HG02884 (cell line): ENCODE data around the gene CATSPERZ.

Experiments
- ATAC-seq: cut with Tn5 transposase; IDR thresholded peaks from one replicate; pipeline ENCODE4 v1.9.1; 2021; ENCODE audit warnings: mild to moderate bottlenecking, moderate library complexity; ENCODE audit not compliant: unreplicated experiment

CATSPERZ gene

DNA sequence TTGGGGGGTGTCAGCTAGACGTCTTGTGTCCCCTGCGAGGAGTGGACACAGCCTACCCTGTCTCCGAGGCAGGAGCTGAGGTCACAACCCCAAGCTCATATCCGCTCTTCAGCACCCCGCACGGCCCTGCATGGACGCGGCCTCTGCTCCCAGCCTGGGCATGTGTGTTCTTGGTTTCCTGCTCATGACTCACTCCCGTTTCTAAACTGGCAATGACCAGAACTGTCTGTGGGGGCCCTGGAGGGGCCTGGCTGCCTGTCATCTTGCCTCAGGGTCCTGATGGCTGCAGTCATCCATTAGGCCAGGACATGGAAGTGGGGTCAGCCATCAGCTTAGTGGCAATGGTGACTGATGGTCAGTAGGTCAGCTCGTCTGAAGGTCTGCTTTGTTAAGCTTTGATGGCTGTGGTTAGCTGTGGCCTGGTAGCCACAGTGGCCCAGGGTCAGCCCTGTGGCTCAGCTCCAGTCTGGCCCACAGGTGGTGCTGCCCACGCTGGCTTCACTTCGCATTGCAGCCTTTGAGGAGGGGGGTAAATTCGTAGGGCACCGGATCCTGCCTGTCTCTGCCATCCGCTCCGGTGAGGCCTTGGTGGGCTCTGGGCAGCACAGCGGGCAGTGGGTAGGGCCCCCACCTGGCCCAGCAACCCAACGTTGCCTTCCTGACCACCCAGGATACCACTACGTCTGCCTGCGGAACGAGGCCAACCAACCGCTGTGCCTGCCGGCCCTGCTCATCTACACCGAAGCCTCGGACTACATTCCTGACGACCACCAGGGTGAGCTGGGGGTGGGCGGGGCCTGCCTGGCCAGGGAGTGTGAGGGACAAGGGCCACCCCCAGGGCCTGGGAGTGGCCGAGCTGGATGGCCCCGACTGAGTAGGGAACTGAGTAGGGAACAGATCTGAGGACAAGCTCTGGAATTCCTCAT is 36.9 kb upstream of the CATSPERZ start:
- ATAC-seq, result no peak

DNA sequence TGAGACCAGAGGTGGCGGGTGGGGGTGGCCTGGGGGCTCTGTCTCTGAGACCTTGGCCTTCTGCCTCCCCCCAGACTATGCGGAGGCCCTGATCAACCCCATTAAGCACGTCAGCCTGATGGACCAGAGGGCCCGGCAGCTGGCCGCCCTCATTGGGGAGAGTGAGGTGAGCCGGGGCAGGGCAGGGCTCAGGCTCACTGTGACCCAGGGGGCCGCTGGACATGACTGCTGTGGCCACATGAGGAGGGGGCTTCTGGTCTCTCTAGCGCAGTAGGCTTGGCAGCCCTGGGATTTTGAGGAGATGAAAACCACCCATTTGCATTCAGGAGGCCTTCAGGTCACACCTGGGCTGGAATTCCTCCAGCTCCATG is 36.2 kb upstream of the CATSPERZ start:
- ATAC-seq, result no peak

DNA sequence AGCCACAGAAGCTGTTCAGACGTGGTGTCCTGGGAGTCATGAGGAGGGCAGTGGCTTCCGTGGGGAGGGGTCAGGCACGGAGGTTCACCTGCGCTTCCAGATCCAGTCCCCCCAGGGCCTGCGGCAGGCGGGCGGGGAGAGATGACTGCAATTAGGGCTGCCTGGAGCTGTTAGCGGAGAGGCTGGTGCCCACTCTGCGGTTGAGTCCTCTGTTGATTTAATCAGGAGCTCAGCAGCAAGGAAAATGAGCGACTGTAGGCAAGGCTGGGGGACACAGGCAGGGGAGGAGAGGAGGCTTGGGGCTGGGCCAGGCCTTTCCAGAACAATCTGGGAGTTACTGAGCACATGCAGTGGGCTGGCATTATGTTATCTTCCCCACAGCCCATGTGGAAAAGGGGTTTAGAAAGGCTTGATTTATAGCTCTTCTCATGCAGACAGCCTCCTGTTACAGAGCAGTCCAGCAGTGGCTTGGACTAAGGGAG is 35.7 kb upstream of the CATSPERZ start:
- no peak for ATAC-seq

DNA sequence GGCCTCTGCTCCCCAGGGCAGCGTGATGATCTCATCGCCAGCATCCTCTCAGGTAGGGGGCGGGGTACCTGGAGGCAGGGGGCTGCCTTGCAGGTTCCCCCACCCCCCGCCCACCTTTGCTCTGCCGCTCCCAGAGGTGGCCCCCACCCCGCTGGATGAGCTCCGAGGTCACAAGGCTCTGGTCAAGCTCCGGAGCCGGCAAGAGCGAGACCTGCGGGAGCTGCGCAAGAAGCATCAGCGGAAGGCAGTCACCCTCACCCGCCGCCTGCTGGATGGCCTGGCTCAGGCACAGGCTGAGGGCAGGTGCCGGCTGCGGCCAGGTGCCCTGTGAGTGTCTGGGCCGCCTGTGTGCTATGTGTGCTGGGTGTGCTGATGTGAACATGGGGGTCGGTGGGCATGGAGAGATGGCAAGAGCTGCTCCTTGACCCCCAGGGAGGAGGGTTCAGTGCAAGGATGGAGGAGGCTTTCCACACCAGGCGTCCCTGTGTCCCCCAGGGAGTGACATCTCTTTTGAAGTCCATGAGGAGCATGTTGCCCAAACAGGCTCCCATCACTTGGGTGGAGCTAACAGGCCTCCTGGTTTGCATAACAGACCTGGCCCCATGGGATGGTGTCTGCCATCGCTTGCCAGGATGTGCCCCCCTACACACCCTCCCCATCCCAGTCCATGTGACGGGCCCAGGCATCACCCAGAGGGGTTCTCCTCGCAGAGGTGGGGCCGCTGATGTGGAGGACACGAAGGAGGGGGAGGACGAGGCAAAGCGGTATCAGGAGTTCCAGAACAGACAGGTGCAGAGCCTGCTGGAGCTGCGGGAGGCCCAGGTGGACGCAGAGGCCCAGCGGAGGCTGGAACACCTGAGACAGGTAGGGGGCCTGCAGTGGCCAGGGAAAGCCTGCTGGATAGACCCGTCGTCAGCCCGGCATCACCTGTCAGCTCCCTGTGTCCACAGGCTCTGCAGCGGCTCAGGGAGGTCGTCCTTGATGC is 34.7 kb upstream of the CATSPERZ start:
- ATAC-seq, result no peak

DNA sequence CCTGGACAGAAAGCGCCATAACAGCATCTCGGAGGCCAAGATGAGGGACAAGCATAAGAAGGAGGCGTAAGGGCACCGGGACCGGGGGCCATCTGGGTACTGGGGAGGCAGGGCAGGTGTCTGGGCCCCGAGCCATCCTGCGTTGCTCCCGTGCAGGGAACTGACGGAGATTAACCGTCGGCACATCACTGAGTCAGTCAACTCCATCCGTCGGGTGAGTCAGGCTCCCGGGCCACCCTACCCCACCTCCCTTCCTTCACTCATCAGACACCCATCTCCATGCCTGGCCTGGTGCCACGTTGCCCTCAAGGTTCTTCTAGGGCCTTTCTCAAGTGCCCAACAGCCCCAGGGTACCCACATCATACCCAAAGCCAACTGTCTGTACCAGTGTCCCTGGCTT is 33.8 kb upstream of the CATSPERZ start:
- ATAC-seq, result no peak

DNA sequence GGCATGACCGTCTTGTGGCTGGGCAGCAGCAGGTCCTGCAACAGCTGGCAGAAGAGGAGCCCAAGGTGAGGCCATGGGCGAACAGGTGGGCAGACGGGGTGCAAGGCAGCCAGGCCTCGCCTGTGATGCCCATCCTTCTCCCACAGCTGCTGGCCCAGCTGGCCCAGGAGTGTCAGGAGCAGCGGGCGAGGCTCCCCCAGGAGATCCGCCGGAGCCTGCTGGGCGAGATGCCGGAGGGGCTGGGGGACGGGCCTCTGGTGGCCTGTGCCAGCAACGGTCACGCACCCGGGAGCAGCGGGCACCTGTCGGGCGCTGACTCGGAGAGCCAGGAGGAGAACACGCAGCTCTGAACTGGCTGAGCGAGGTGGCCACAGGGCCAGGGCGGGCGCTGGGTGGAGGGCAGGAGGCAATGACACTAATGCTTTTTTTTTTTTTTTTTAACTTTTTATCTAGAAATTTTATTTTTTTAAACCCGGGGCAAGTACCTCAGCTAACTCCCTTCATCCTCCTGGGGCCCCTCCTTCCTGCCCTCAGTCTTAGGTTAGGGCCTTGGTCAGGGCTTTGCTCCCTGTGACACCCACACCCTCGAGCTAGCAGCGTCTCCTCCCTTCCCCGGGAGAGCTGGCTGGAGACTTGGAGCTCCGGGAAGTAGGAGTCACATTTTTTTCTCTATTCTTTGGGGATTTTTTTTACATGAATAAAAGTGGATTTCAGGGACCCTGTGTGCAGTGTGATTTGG is 32.8 kb upstream of the CATSPERZ start:
- no peak for ATAC-seq

DNA sequence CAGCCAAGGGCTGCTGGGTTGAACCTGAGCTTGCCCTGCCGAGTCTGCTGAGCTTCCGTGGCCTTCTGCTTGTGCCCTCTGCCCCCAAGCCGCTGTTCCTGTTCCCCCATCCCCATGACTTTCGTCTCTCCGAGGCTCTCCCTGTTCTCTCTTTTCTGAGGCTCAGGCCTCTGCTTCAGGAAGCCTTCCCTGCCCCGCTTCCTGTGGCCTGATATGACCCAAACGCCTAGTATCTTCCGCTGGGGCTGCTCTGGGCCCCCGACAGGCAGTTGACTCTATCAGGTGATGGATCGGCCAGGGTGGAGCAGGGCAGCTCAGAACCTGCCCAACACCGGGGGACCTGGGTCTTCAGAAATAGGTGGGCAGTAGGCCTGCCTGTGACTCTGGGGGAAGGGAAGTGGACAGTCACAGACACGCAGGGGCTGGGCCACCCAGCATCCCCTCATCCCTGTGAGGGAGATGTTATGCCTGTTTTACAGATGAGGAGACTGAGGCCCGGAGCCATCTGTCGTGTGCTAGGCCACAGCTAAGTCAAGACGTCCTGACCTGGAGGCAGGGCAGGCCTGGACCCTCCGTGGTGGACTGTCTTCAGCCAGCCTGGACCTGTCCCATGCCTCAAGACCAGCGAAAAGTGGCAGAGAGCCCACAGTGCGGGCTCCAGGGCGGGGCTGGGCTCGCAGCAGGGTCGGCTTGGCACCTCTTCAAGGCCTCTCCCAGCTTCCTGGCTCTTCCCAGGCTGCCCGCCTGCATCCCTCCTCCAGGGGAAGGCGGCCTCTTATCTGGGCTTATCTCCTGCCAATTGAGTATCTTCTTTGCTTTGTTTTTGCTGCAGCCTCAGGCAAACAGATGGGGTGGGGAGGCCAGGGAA is 31.9 kb upstream of the CATSPERZ start:
- ATAC-seq, result no peak

DNA sequence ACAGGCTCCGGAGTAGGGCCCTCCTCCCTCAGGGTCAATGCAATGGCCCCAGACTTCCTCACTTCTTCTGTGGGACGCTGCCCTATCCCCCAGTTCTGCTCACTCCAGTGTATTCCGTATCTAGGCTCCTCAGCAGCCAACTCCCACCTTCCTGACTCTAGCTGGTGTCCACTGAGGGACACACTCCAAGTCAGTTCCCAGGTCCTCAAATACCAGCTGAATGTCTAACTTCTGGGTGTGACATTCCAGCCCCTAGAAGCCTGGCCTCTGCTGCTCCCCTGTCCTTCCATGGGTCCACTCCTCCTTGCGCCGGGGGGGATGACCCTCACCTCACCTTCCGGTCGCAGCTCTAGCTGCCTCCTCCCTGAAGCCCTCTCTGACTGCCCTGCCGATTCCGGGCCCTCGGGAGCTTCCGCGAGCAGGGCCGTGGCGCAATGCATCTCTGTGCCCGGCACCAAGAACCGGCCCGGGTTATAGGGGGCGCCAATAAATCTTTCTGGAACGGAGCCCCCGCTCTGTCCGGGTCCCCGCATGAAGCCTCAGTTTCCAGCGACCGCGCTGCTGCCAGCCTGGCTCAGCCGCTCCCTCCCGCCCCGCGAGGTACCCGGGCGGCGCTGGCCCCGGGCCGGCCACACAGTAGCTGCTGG is 31.1 kb upstream of the CATSPERZ start:
- ATAC-seq, result no peak

DNA sequence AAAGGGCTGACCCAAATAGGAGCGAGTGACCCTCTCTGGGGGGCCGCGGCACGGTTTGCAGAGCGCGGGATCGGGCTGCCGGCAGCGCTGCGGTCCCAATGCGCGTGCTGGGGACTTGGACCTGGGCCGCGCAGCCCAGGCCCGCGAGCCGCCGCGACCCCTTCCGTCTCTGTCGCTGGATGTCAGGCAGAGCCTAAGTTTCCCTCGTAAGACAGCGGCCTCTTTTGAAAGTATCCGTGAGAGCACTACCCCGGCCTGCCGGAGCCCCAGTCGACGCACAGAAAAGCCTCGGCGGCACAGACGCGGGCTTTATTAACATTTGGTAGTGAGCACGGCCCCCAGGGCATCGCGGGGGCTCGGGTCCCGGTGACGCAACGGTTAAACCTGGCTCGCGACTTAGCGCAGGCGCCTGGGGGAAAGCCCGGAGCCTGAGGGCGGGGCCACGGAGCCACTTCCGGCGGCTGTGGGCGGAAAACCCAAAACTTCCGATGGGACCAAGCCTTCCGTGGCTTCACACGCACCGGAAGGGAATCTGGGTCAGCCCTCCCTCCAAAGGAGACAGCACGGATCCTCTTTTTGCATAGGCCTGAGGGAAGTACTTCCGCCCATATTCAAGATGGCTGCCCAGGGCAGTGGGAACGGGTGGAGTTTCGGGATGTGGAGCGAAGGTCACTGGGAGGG is 30.5 kb upstream of the CATSPERZ start:
- peak; percentile 60 for ATAC-seq

DNA sequence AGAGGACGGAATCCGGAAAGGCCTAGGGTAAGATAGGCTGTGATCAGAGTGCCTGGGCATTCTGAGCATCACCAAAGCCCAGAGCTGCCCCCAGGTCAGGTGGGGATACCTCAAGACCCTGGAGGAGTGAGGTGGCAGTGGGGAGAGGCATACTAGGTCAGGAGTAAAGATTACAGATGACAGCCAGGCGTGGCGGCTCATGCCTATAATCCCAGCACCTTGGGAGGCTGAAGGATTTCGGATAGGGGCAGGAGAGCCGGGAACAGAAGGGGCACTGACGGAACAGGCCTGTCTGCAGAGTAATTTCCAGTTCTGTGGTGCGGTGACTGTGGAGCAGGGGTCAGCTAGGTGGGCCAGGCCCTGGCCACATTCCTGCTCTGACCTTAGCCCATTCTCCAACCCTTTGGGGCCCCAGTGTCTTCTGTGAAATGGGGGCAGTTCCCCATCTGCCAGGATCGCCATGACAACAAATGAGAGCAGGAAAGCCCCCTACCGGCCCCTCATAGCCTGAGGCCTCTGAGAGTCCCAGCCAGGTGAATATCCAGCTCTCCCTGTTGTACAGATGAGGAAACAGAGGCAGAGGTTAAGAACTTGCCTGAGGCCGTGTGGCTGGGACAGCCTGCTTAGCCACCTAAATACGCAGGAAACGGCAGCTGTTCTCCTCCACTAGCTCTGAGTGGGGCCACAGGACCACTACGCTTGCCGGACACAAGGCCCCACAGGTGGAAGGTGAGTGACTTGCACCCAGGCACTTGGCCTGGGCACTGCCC is 24.9 kb upstream of the CATSPERZ start:
- no peak for ATAC-seq

DNA sequence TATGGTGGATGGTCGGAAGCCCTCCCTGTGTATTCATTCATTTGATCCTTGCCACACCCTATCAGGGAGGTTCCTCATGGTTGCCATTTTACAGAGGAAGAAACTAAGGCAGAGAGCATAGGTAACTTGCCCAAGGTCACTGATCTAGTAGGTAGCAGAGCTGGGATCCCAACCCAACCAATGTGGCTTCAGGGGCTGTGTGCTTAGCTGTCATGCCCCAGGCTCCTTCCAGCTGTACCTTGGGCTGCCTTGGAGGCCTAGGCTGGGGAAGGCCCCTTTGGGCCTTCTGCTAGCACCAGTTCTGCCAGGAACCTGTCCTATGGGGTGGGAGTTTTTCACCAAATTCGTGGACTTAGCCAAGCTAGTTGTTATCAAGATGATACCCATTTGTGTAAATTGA is 24.3 kb upstream of the CATSPERZ start:
- ATAC-seq, result no peak

DNA sequence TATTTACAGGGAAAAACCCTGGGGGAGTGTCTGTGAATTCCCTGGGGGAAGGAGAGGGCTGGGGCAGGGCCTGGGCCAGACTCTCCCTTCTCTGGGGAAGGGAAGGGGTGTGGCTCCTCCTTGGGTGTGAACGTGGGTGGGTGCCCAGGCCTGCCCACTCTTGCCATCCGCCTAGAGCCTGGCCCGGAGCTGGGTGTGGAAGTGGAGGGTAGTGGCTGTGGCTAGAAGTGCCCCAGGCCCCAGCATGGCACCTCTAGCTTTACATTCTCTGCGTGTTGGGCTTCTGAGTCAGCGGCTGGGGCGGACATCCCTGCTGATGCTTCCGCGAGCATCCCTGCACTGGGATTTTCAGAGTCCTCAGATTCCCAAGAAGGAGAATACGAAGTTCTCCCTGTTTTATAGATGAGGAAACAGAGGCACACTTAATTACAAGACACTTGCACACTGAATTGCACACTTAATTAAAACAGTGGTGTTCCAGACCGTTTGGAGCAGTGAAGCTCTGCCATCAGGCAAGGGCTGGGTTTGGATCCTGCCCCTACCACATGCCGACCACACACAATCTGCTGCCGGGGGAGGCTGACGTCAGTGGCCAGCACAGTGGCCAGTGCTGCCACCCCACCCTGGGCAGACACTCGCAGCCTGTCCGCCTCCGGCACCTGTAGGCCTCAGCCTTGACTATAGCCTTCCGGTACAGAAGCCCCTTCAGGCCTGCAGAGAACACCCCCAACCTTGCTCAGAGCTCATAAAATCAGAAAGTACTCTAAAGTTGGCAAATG is 23.3 kb upstream of the CATSPERZ start:
- ATAC-seq, result no peak

DNA sequence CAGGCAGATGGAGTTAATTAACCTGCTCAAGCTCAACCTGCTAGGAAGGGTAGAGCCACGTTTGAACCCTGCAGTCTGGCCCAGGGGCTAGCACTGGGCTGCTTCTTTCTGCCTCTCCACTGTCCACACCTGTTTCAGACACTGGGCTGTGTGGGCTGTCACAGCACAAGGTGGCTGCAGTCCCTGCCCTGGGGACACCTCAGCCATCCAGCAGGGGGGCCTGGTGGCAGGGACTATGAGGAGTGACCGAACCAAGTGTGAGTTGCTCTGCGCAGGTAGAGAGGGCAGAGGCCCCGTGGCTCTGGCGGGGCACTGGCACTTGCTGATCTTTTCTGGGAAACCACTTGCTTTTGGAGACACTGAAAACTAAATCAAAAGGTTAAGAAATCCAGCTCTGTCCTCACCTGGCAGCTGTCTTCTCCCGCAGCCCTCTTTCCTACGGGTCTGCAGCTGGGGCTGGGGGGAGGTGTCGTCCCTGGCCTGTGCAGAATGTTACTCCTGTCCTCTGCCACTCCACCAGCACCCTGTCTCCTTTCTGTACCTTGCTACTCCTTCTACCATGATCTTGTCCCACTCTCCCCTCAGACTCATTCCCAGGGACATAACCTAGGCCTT is 21.5 kb upstream of the CATSPERZ start:
- ATAC-seq, result no peak

DNA sequence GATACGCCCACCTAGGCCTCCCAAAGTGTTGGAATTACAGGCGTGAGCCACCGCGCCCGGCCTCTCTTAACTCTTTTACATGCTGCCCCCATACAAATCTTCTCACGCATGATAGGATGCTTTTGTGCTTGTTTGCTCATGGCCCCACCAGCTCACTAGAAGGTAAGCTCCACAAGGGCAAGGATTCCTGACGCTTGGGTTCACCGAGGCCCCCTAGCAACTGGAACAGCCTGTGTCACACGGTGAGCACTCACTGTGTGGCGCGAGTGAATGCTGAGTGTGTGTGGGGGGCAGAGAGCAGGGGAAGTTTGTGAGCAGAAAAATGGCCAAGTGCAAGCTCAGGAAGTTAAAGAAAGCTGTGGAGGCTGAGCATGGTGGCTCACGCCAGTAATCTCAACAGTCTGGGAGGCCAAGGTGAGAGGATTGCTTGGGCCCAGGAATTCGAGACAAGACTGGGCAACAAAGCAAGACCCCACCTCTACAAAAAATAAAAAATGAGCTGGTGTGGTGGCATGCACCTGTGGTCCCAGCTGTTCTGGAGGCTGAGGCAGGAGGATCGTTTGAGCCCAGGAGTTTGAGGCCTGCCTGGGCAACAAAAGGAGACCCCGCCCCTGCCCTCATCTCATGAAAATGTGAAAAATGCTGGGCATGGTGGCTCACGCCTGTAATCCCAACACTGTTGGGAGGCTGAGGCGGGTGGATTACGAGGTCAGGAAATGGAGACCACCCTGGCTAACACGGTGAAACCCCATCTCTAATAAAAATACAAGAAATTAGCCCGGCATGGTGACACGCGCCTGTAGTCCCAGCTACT is 18.0 kb upstream of the CATSPERZ start:
- no peak for ATAC-seq

DNA sequence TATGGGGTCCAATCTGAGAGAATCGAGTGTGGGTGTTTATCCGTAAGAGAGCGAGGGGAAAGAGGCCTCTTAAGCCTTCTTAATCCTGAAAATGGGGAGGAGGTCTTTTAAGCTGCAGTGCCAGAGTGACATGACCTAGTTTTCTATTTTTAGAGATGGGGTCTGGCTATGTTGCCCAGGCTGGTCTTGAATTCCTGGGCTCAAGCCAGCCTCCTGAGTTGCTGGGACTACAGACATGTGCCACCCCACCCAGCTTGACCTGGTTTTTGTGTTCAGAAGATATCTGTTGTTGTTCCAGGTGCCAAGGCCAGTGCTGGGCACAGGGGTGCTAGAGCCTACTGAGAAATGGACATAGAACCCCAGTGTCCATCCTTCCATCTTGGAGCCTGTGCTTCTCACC is 17.1 kb upstream of the CATSPERZ start:
- no peak for ATAC-seq
